ENCODE data around the gene WDR18.
"Not testable (repeated sequence)": the region's sequence is repeated elsewhere in the genome, so short reads cannot be mapped to it uniquely, and the experiment has no call there.

The WDR18 gene

GRCh38 chr19:1020868-1021425, 36.8 kb downstream of the WDR18 start, which contains the start of gene TMEM259:
TMEM259 (minus strand) TSS chr19:1021123; CDS start chr19:1020996, 127 bp downstream.
- peak; percentile 57 to 96 (median 92) for DNase-seq

GRCh38 chr19:1023883-1024188, 39.7 kb downstream of the WDR18 start:
- not testable (repeated sequence) for DNase-seq

- not testable (repeated sequence) for DNase-seq
These were observed 40.9 kb downstream of the WDR18 start for GRCh38 chr19:1025080-1025479.

- peak in 1 of 14 donors; percentile 12 for DNase-seq
These were observed 42.0 kb downstream of the WDR18 start, which contains the start of gene CNN2 for GRCh38 chr19:1025960-1026782. CNN2 (plus strand) TSS chr19:1026608; CDS start chr19:1026662, 54 bp downstream.

GRCh38 chr19:1026783-1027649, 42.9 kb downstream of the WDR18 start:
- DNase-seq: no peak

- no peak for DNase-seq
These were observed 43.5 kb downstream of the WDR18 start for GRCh38 chr19:1027650-1028061.

GRCh38 chr19:1028062-1028926, 44.1 kb downstream of the WDR18 start:
- no peak for DNase-seq

- no peak for DNase-seq
These were observed 48.2 kb downstream of the WDR18 start for GRCh38 chr19:1032264-1032867.

GRCh38 chr19:1035998-1036621, 52.0 kb downstream of the WDR18 start:
- no peak for DNase-seq

GRCh38 chr19:1037621-1038064, 53.5 kb downstream of the WDR18 start:
- no peak for DNase-seq

- DNase-seq: no peak
These were observed 55.0 kb downstream of the WDR18 start for GRCh38 chr19:1038978-1039645.

- DNase-seq: peak; percentile 39 to 94 (median 86)
These were observed 55.7 kb downstream of the WDR18 start, which contains the start of gene ABCA7 for GRCh38 chr19:1039646-1040475. ABCA7 (plus strand) TSS chr19:1040107; CDS start chr19:1041362, 1,255 bp downstream.

- DNase-seq: peak; percentile 22 to 88 (median 77)
These were observed 56.5 kb downstream of the WDR18 start for GRCh38 chr19:1040476-1041271.

GRCh38 chr19:1041272-1041834, 57.2 kb downstream of the WDR18 start:
- no peak for DNase-seq

- no peak for DNase-seq
These were observed 57.9 kb downstream of the WDR18 start for GRCh38 chr19:1041835-1042685.

- DNase-seq: no peak
These were observed 58.8 kb downstream of the WDR18 start for GRCh38 chr19:1042689-1043511.
